GM19023 (cell line): Measurements from ENCODE around the gene PHF5A.
A peak's percentile ranks its signal among the peaks of the same experiment; 100 is the strongest.
"Not testable (repeated sequence)": the region's sequence is repeated elsewhere in the genome, so short reads cannot be mapped to it uniquely, and the experiment has no call there.

ENCODE experiments used
- ATAC-seq: cut with Tn5 transposase; IDR thresholded peaks from one replicate; pipeline ENCODE4 v1.9.1; 2021; ENCODE audit warnings: mild to moderate bottlenecking, moderate library complexity; ENCODE audit not compliant: unreplicated experiment

PHF5A gene

GRCh38 chr22:41448189-41448808, 20.2 kb downstream of the PHF5A start:
- ATAC-seq: peak; percentile 51

GRCh38 chr22:41447435-41448188, 20.9 kb downstream of the PHF5A start:
- no peak for ATAC-seq

- ATAC-seq: peak; percentile 31
Measured at GRCh38 chr22:41446639-41447434, 21.7 kb downstream of the PHF5A start, which contains the start of gene TOB2. Gene TOB2 (minus strand): TSS chr22:41446801. CDS start chr22:41437345, 9,456 bp downstream.

- ATAC-seq: no peak
Measured at GRCh38 chr22:41446057-41446501, 22.4 kb downstream of the PHF5A start.

GRCh38 chr22:41445129-41446056, 23.1 kb downstream of the PHF5A start:
- ATAC-seq: no peak

- ATAC-seq: peak; percentile 52
Measured at GRCh38 chr22:41444360-41445128, 23.9 kb downstream of the PHF5A start.

- ATAC-seq: no peak
Measured at GRCh38 chr22:41442240-41442792, 26.2 kb downstream of the PHF5A start.

- not testable (repeated sequence) for ATAC-seq
Measured at GRCh38 chr22:41440511-41440910, 28.0 kb downstream of the PHF5A start.

- no peak for ATAC-seq
Measured at GRCh38 chr22:41437198-41437597, 31.3 kb downstream of the PHF5A start.

- ATAC-seq: no peak
Measured at GRCh38 chr22:41436322-41437113, 32.0 kb downstream of the PHF5A start.

- no peak for ATAC-seq
Measured at GRCh38 chr22:41435560-41435959, 32.9 kb downstream of the PHF5A start.

GRCh38 chr22:41434361-41435003, 34.0 kb downstream of the PHF5A start:
- ATAC-seq: not testable (repeated sequence)

GRCh38 chr22:41433480-41433879, 35.0 kb downstream of the PHF5A start:
- ATAC-seq: not testable (repeated sequence)

- ATAC-seq: no peak
Measured at GRCh38 chr22:41431656-41432055, 36.8 kb downstream of the PHF5A start.

- ATAC-seq: no peak
Measured at GRCh38 chr22:41429951-41430332, 38.5 kb downstream of the PHF5A start.

GRCh38 chr22:41429232-41429950, 39.1 kb downstream of the PHF5A start:
- ATAC-seq: no peak

- no peak for ATAC-seq
Measured at GRCh38 chr22:41425660-41426365, 42.7 kb downstream of the PHF5A start.
